GM19463 (cell line): ENCODE results near the gene FBXL4.
A peak's percentile ranks its signal among the peaks of the same experiment; 100 is the strongest.

Source experiments
- ATAC-seq: cut with Tn5 transposase; IDR thresholded peaks from one replicate; pipeline ENCODE4 v1.9.1; 2021; ENCODE audit warnings: mild to moderate bottlenecking, moderate library complexity; ENCODE audit not compliant: unreplicated experiment

Gene FBXL4

GRCh38 chr6:98947411-98948292, at the start of gene FBXL4:
Gene FBXL4, minus strand, starts transcription at chr6:98947946. Its CDS starts 20,958 bp downstream, at chr6:98926988.
- peak; percentile 79 for ATAC-seq

DNA sequence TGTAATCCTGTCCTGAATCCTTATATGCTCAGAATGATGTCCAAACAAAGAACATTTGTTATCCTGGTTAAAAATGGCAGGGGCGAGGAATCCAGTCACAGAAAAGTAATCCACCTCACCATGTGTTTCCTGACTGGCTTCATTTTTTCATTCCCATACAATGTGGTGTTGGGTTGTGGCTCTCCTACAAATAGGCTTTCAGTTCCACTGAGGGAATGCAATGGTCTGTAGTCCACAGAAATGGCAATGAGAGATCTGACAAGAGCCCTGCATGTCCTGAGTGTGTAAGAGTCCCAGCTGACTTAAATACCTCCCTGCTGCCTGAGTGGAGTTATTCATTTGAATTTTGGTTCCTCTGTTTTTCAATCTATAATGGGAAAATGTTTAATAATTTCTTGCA, 47.4 kb upstream of the FBXL4 start:
- no peak for ATAC-seq

GRCh38 chr6:98992535-98992934, 44.8 kb upstream of the FBXL4 start:
- ATAC-seq, result no peak

DNA sequence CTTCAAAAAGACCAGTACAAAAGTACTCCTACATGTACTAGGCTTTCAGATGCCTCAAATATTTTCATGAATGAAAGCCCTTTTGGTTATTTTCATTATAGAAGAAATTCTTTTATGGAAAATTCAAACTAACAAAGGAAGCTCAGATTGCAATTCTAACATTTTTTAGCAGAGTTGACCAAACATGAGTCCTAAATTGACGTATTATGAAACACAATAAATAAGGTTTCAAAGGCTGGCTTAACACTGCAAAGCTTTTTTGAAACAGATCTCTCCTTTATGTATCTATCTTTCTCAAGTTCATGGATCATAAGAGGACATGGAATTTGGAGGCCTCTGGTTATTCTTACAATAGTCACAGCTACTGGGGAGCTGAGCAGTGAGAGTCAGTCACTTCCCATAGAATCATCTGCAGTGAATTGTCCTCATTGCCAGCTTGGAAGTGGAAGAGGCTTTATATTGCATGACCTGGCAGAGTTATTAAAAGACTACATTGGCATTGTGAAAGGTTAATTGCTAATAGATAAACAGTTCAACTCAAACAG, 38.4 kb upstream of the FBXL4 start:
- no peak for ATAC-seq

- no peak for ATAC-seq
Observed at GRCh38 chr6:98985391-98985790, 37.6 kb upstream of the FBXL4 start.

- no peak for ATAC-seq
Observed at GRCh38 chr6:98984121-98984520, 36.4 kb upstream of the FBXL4 start.

DNA sequence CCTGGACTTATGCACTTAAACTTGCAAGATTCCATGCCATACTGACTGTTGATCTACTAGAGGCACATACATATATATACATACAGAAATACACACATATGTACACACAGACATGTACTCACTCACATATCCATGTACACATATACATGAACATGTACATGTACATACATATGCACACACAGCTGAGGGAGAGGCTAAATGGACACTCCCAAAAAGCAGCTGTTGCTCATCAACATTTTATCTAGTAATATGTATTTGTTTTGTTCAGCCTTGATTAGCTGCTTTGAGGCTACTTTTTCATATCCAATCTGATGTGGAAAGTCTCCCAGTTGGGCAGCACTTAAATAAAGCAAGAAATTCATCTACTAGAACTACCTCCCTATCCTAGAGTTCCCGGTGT, 33.7 kb upstream of the FBXL4 start:
- ATAC-seq, result no peak

GRCh38 chr6:98980819-98981218, 33.1 kb upstream of the FBXL4 start:
- no peak for ATAC-seq

DNA sequence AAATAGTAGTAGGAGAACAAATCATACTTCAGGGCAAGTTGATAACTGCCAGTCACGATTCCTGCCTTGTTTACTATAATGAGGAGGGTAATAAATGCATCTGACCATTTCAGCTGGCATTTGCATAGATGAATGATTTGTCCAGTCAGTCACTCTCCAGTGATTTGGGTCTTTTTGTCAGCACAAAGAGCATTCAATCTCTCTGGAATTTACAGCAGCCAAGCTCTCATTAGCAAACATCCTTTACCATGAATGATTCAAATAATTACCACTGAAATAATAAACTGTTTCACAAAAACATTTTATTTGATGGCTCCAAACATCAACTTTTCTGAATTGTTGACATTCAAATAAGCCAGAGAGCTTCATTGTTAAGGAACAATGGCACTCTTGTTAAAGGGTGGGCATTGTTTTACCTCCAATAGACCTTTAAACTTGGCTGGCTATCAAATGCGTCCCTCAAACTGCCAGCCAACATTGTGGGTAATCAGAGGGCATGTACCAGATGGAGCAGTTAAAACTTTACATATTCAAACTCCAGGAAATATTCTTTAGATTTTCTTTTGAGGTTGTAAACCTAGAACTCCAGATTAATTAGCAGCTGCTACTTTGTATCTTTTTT, 30.0 kb upstream of the FBXL4 start:
- no peak for ATAC-seq

DNA sequence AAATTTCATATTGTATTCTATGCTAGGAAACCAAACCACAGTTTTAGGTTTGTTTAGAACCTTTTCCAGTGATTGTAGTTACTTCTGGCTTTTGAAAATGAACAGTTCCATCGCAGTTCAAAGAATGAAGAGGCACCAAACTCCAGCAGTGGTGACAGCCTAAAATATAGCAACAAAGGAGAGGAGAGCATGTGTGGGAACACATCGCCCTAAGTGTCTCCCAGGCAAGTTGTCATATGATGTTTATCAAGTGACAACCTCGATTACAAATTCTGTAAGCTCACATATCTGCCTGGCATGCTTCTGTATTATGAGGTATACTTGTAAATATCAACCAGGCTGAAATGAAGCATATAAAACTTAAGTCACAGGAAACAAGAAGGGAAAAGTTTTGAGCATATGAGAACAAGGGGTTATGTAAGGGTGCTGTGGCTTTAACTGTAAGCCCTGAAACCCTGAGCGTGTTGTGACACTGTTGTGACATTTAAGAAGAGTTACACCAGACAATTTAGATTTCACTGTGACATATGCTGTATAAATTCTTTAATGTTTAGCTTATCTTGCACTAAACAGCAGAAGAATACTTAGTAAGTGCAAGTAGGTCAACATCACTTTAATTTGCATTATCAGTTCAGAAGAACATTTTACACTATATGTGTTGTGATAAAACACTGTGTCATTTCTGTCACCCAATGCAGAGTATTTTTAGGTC, 29.1 kb upstream of the FBXL4 start:
- no peak for ATAC-seq

DNA sequence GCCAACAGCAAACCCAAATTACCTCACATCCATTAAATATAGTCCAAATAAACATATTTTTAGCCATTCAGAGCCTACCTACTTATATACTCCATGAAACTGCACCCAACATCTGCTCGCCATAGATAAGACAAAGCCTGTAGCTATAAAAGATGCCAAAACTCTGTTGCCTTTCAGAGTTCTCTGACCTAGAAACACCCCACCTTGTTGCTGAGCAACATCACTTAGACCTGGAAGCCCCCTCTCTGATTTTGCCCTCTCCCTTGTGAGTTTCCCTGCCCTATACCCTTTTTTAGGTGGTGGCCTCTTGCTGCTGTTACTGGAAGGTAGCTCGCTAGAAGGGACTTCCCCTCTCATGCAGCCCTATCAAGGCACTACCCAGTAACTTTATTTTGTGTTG, 27.7 kb upstream of the FBXL4 start:
- peak; percentile 43 for ATAC-seq

DNA sequence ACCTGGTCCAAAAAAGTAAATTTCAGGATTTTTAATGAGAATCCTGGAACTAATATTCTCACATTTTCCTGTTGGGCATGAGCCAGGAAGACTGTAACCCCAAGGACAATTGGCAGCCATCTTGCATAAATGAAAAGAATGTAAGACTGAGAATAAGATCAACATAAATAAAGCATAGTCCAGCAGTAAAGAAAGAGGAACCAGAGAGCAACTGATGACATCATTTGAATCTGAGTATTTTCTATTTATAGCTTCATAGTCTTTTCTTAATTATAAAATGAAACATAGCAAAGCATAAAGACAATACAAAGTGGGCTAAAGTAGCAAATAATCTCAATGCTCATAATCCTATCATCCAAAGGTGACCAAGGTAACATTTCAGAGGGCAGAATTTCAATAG, 26.6 kb upstream of the FBXL4 start:
- ATAC-seq, result no peak

- ATAC-seq, result no peak
Observed at GRCh38 chr6:98973571-98973970, 25.8 kb upstream of the FBXL4 start.

DNA sequence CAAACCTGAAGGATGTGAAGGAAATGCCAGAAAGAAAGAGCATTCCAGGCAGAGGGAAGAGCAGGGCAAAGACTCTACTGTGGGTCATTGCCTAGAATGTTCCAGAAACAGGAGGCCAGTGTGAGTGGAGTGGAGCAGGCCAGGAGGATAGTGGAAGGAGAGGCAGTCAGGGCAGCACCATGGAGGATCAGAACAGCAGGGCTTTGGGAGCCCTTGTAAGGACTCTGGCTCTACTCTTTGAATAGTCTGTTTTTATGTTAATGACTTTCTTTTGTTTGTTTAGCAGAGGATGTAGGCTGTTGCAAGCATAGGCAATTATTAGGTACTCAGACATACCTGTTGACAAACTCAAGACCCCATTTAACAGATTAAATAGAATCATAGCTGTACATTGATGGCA, 23.6 kb upstream of the FBXL4 start:
- ATAC-seq, result no peak

GRCh38 chr6:98970469-98970868, 22.7 kb upstream of the FBXL4 start:
- ATAC-seq, result no peak

DNA sequence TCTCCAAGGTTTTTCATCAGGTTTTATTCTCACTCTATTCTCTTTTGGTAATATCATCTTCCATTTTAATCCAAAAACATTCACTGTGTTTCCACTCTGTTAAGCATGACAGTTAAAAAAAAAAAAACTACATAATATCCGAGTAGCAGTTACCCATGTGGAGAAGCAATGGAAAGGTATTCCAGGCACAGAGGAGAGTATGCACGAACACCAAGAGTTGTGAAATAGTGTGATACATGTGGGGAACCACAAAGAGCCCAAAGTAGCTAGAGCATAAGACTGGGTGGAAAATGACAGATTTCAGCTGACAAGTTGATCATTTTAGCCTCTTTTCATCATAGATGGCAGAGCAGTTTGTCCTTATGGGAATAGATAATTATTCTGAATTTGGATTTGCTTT, 19.9 kb upstream of the FBXL4 start:
- no peak for ATAC-seq

GRCh38 chr6:98959631-98960030, 11.9 kb upstream of the FBXL4 start:
- no peak for ATAC-seq

DNA sequence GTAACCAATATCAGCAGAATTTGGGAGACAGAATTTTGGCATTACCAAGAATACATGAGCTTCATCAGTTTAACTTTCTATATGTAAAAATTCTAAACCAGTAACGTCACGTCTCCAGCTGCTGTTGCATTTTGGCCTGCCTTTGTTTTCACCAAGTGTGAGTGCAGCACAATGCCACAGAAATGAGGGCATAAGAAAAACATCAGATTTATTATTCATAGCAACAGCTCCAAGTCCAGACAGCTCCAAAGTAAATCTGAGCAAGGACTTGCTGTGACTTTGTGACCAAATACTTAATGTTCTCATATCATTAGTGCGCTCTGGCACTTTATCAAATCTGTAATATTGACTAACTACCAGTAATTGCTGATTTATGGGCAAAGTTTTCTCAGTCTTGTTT, 11.0 kb upstream of the FBXL4 start:
- ATAC-seq, result no peak

- ATAC-seq, result no peak
Observed at GRCh38 chr6:98957450-98957849, 9.7 kb upstream of the FBXL4 start.

DNA sequence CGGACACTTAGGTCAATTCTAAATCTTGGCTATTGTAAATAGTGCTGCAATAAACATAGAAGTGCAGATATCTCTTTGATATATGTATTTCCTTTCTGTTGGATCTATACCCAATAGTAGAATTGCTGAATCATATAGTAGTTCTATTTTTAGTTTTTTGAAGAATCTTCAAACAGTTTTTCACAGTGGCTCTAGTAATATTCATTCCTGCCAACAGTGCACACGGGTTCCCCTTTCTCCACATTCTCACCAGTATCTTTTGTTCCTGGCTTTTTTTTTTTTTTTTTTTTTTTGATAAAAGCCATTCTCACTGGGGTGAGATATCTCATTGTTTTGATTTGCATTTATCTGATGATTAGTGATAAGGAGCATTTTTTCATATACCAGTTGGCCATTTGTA, 1.8 kb upstream of the FBXL4 start:
- no peak for ATAC-seq

- peak; percentile 18 for ATAC-seq
Observed at GRCh38 chr6:98946879-98947410, 801 bp downstream of the FBXL4 start.
